Stimulated activated naive CD8-positive, alpha-beta T cell treated with anti-CD3 and anti-CD28 coated beads, Interleukin-15, Interleukin-2, amounts not matched to agents 100 U/mL and 50 U/mL, for 24 hours (primary cell): ENCODE data around the gene INF2.

ENCODE experiments used
- ATAC-seq: fragments of 150-1000 bp; cut with Tn5 transposase; one replicate; pipeline ENCODE4 v1.10.0; 2021
- DNase-seq: peaks from one replicate; pipeline ENCODE4 v3.0.0; 2021

INF2 gene

DNA sequence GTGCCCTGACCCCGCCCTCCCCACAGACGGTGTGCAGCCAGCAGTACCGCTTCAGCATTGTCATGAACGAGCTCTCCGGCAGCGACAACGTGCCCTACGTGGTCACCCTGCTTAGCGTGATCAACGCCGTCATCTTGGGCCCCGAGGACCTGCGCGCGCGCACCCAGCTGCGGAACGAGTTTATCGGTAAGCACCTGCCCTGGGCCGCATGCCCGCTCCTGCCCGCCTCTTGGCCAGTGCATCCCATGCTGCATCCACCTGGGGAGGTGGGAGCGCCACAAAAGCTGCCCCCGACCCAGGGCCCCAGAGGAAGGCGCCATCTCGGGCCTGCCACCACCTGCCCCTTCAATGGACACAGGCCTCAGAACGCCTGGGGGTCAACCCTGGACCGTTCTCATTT, 13.9 kb downstream of the INF2 start:
- DNase-seq (no peak), ATAC-seq (no peak)

GRCh38 chr14:104704252-104704651, 14.8 kb downstream of the INF2 start:
- DNase-seq (no peak), ATAC-seq (no peak)

- ATAC-seq, result no peak
- no peak for DNase-seq
Observed at GRCh38 chr14:104705340-104706047, 16.1 kb downstream of the INF2 start.

GRCh38 chr14:104706733-104707607, 17.6 kb downstream of the INF2 start:
- ATAC-seq (no peak), DNase-seq (no peak)

DNA sequence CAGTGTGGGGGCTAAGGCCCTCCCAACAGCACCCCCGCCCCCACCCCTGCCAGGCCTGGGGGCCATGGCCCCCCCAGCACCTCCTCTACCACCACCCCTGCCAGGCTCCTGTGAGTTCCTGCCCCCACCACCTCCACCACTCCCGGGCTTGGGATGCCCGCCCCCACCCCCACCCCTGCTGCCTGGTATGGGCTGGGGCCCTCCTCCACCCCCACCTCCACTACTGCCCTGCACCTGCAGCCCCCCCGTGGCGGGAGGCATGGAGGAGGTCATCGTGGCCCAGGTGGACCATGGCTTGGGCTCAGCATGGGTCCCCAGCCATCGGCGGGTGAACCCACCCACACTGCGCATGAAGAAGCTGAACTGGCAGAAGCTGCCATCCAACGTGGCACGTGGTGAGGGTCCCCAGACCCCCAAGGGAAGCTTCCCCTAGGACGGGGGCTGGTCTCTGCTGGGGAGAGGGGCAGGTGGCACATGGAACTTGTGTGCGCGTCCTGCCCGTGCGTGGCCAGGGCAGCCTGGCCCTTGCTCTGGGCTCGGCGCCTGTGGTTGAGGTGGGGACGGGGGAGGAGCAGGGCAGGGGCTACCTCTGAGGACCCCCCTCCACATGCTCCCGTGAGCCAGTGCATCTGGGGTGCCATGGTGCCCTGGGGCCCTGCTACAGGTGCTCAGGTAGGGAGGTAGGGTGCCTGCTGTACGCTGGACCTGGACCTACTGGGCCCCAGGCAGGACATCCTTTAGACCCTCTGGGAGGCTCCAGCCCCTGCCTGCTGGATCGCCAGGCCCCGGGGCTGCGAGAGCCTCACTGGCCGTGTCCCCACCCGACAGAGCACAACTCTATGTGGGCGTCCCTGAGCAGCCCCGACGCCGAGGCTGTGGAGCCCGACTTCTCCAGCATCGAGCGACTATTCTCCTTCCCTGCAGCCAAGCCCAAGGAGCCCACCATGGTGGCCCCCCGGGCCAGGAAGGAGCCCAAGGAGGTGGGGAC, 18.5 kb downstream of the INF2 start:
- DNase-seq, result no peak
- no peak for ATAC-seq

- peak; percentile 68 for ATAC-seq
Observed at GRCh38 chr14:104708606-104709268, 19.3 kb downstream of the INF2 start.

DNA sequence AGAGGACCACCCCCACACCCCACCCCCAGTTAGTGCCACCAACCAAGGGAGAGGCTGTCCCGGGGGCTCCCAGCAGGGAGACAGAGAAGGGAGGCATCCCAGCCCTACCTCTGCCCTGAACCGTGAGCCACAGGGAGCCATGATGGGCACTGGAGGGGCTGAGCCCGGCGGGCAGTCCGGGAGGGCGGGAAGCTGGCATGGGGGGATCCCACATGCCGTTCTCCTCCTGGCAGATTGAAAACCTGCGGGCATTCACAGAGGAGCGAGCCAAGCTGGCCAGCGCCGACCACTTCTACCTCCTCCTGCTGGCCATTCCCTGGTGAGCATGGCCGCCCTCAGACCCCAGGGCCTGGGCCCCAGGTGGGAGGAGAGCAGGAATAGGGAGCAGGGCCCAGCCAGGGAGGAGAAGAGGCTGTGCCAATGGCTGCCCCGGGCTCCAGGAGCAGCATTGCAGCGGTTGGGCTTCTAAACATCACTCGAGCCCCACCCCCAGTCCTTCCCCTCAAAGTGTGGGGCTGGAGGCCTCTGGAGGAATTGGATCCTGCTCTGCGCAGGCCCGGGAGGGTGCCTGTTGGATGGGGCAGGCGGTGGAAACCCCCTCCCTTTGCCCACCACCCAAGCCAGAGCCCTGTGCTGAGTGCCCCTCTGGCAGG, 20.1 kb downstream of the INF2 start:
- ATAC-seq, result no peak

More at GRCh38 chr14:104708606-104709268, 19.3 kb downstream of the INF2 start:
- DNase-seq, result peak; percentile 82

DNA sequence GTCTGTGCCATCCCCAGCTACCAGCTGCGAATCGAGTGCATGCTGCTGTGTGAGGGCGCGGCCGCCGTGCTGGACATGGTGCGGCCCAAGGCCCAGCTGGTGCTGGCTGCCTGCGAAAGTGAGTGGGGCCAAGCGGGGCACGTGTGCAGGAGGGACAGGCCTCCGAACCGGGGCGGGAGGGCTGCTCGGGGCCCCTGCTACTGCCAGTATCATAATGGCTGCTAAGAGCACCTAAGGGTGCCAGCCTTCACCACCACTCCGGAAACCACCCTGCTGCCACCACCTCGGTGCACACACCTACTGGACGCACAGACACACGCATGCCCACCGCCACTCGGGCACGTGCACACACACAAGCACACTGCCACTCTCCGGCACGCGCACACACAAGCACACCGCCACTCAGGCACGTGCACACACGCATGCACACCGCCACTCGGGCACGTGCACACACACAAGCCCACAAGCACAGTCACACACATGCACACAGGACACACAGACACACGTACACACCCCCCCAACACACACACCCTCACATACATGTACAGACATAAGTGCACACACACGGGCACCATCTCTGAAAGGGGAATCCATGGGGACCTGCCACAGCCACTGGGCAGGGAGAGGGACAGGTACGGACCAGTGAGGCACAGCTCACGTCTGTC, 20.8 kb downstream of the INF2 start:
- ATAC-seq (no peak), DNase-seq (no peak)

More for the DNA sequence above, 20.1 kb downstream of the INF2 start:
- DNase-seq, result no peak

DNA sequence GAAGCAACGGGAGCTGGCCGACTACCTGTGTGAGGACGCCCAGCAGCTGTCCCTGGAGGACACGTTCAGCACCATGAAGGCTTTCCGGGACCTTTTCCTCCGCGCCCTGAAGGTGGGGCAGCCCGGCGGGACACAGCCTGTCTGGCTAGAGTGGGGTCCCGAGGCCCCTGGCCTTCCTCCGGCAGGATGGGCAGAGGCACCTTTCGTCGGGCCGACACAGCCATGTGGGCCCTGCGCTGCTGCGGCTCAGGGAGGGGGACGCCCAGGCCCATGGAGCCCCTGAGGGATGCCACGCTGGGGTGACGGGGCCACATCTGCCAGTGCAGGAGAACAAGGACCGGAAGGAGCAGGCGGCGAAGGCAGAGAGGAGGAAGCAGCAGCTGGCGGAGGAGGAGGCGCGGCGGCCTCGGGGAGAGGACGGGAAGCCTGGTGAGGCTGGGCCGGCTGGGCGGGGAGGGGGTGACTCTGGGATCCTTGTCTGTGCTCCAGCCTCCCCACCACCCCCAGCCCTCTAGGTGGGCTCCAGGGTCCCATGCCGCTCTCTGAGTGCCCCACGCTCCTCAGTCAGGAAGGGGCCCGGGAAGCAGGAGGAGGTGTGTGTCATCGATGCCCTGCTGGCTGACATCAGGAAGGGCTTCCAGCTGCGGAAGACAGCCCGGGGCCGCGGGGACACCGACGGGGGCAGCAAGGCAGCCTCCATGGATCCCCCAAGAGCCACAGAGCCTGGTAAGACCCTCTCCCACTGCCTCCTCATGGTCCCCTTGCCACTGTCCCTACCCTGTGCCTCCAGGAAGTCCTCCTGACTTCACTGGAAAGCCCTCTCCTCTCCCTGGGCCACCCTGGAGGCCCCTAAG, 23.7 kb downstream of the INF2 start:
- DNase-seq, result no peak
- ATAC-seq, result no peak

GRCh38 chr14:104714066-104714465, 24.6 kb downstream of the INF2 start:
- no peak for ATAC-seq
- no peak for DNase-seq

DNA sequence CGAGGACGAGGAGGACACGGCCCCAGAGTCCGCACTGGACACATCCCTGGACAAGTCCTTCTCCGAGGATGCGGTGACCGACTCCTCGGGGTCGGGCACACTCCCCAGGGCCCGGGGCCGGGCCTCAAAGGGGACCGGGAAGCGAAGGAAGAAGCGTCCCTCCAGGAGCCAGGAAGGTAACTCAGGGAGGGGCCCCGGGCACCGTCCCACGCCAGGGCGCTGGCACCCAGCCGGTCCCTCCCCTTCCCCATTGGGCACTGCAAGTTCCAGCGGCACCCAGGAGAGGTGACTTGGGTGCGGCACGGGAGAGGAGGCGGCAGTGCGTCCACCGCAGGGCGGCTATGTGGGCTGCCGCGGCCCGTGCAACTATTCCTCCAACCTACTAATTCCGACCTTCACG, 25.3 kb downstream of the INF2 start:
- ATAC-seq, result no peak
- DNase-seq, result no peak

DNA sequence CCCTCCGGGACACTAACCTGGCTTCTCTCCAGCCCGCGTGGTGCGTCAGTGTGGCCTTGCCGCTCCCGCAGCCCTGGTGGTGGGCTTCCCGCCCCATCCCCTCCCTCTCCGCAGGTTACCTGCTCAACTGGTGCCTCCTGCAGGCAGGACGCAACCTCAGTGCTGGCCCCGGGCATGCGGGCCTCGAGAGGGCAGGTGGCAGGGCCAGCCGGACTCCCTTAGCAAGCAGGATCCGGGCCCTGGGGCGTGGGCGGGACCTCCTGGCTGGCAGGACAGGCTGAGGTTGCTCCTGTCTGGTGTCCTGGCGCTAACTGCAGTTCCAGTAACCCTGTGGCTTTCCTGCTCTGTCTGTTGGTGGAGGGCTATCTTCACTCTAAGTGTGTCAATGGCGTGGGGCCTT, 26.0 kb downstream of the INF2 start:
- DNase-seq (no peak), ATAC-seq (no peak)

GRCh38 chr14:104715871-104716270, 26.5 kb downstream of the INF2 start:
- no peak for ATAC-seq
- DNase-seq, result no peak

DNA sequence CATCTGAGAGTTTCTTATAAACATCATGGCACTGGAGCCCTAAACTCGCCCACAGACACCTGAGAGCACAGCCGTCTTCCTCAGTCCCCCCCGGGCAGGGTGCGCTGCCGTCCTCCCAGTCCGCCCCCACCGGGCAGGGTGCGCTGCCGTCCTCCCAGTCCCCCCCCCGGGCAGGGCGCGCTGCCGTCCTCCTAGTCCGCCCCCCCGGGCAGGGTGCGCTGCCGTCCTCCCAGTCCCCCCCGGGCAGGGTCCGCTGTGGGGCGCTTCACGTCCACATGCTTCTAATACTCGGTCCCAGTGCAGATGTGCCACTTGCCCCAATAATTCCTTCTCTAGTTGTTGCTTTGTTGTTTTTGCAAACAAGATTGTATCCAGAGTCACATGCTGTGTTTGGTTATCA, 27.7 kb downstream of the INF2 start:
- no peak for DNase-seq
- ATAC-seq, result no peak

DNA sequence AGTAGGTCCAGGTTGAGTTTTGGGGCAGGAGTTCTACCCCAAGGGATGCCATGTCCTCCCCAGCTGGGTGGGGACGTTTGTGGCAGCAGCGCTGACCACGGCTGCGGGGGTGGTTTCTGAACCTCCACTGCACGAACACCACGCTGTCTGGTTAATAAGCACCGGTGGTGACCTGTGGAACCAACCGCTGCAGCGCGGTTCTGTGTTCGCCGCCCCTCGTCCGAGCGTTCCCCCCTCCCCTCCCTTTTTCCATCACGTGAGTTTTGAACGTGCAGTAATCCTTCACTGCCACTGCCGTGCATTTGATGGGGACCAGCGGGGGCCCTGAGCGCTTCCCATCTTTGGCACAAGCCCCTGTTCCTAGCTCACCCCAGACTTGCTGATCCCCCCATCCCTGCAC, 28.2 kb downstream of the INF2 start:
- no peak for ATAC-seq

DNA sequence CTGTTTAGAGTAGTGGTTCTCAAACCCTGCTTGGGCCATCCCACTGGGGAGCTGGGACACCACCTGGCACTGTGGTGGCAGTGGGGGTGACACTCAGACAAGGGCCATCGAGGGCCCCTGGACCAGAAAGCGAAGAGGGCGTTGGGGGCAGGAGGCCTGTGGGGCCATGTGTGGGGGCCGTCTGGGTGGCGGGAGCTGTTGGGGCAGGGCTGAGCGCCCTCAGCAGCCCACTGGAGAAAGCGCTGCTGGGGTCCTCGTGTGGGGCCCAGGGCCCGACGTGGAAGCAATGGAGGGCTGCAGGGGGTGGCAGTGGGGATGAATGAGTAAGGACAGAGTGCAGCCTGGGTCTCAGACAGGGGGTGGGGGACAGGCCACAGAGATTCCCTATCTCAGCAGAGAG, 28.7 kb downstream of the INF2 start:
- no peak for ATAC-seq
- no peak for DNase-seq

More for the DNA sequence above, 28.2 kb downstream of the INF2 start:
- DNase-seq, result no peak

- no peak for ATAC-seq
- DNase-seq, result no peak
Observed at GRCh38 chr14:104718871-104719270, 29.5 kb downstream of the INF2 start.

DNA sequence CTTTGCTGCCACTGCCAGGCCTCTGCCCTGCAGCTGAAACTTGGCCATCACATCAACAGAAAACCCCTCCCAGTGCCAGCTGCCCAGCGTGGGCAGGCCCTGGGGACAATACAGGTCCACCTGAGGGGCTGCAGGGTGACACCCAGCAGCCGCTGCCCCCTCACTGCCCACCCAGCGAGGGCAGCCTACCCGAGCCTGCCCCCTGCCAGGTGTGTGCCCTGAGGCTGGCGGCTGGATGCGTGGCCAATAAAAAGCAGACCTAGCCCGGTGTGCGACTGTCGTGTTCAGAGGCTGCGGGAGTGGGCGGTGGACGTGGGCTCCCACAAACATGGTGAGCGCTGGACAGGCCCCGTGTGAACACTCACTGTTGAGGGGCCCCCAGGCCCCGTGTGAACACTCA, 29.9 kb downstream of the INF2 start:
- ATAC-seq (no peak), DNase-seq (no peak)
